Neuronal stem cell (in vitro differentiated cells): ENCODE results near the gene DISP1. TPM values are rescaled to one million over a fixed set of nuclear protein-coding genes. Genes with fewer than 3 reads are reported as not detected.

Experiments used
- DNase-seq: peaks from one replicate; pipeline ENCODE4 v3.0.0-alpha.2; 2013; ENCODE audit warnings: low spot score
- H2AFZ ChIP-seq: one replicate; pipeline ENCODE4 v1.6.1; 2013; ENCODE audit warnings: mild to moderate bottlenecking, low read length, inconsistent platforms
- H2AK5ac ChIP-seq: 2 replicates; pipeline ENCODE4 v1.6.1; 2013; ENCODE audit warnings: low read depth, mild to moderate bottlenecking, inconsistent platforms, low read length, moderate library complexity, mixed read lengths
- H2BK120ac ChIP-seq: 2 replicates; pipeline ENCODE4 v1.6.1; 2013; ENCODE audit warnings: low read depth, mild to moderate bottlenecking, inconsistent platforms, low read length, moderate library complexity, mixed read lengths
- H2BK12ac ChIP-seq: one replicate; pipeline ENCODE4 v1.6.1; 2013; ENCODE audit warnings: low read length, inconsistent platforms
- H2BK15ac ChIP-seq: 2 replicates; pipeline ENCODE4 v1.6.1; 2013; ENCODE audit warnings: mild to moderate bottlenecking, low read length, inconsistent platforms, mixed read lengths
- H2BK5ac ChIP-seq: one replicate; pipeline ENCODE4 v1.6.1; 2013; ENCODE audit warnings: inconsistent platforms, mild to moderate bottlenecking, low read length, moderate library complexity
- H3K14ac ChIP-seq: one replicate; pipeline ENCODE4 v1.6.1; 2013; ENCODE audit warnings: low read length, inconsistent platforms
- H3K18ac ChIP-seq: 2 replicates; pipeline ENCODE4 v1.6.1; 2013; ENCODE audit warnings: low read length, inconsistent platforms
- H3K23ac ChIP-seq: 2 replicates; pipeline ENCODE4 v1.6.1; 2013; ENCODE audit warnings: low read depth, mild to moderate bottlenecking, mixed read lengths, low read length, inconsistent platforms; ENCODE audit not compliant: poor library complexity
- H3K27ac ChIP-seq: replicated peaks from 3 replicates; pipeline ENCODE4 v1.5.1; 2013; ENCODE audit warnings: low read length, inconsistent platforms
- H3K27me3 ChIP-seq, 3 experiments: 2 replicates each; pipeline ENCODE4 v1.6.1; 2013; ENCODE audit warnings: low read length in 3 of 3, mild to moderate bottlenecking in 2 of 3, inconsistent platforms in 1 of 3, low read depth in 1 of 3, mixed read lengths in 1 of 3, moderate library complexity in 1 of 3; ENCODE audit not compliant: control insufficient read depth in 3 of 3, insufficient read depth in 3 of 3
- H3K36me3 ChIP-seq, 2 donors: replicated peaks in 1 of 2; 2 replicates each; pipeline ENCODE4 v1.6.1; 2013; ENCODE audit warnings: low read length in 2 of 2; ENCODE audit not compliant: control insufficient read depth in 2 of 2, insufficient read depth in 2 of 2
- H3K4ac ChIP-seq: 2 replicates; pipeline ENCODE4 v1.6.1; 2013; ENCODE audit warnings: inconsistent platforms, mild to moderate bottlenecking, low read length, moderate library complexity
- H3K4me1 ChIP-seq, 2 donors: 1 replicate in 1 of 2; 2 replicates in 1 of 2; pipeline ENCODE4 v1.6.1; 2013; ENCODE audit warnings: low read length in 2 of 2, low read depth in 1 of 2; ENCODE audit not compliant: control insufficient read depth in 2 of 2, insufficient read depth in 1 of 2
- H3K4me2 ChIP-seq: one replicate; pipeline ENCODE4 v1.6.1; 2013; ENCODE audit warnings: mild to moderate bottlenecking, low read length, inconsistent platforms; ENCODE audit not compliant: insufficient read depth, poor library complexity, severe bottlenecking
- H3K4me3 ChIP-seq, 2 donors: 2 replicates each; pipeline ENCODE4 v1.5.1; 2013; ENCODE audit warnings: low read length in 2 of 2, mild to moderate bottlenecking in 2 of 2, inconsistent platforms in 1 of 2, moderate library complexity in 1 of 2
- H3K79me1 ChIP-seq: one replicate; pipeline ENCODE4 v1.6.1; 2013; ENCODE audit warnings: low read depth, mild to moderate bottlenecking, inconsistent platforms, low read length, moderate library complexity
- H3K9ac ChIP-seq: one replicate; pipeline ENCODE4 v1.6.1; 2013; ENCODE audit warnings: mild to moderate bottlenecking, low read depth, low read length, inconsistent platforms; ENCODE audit not compliant: poor library complexity
- H3K9me3 ChIP-seq, 2 donors: replicated peaks in 1 of 2; 2 replicates each; pipeline versions ENCODE3 to v1.6.1; 2013; ENCODE audit warnings: low read length in 2 of 2, mild to moderate bottlenecking in 2 of 2, inconsistent platforms in 1 of 2, low read depth in 1 of 2, mixed read lengths in 1 of 2, moderate library complexity in 1 of 2; ENCODE audit not compliant: control insufficient read depth in 2 of 2, insufficient read depth in 1 of 2
- H4K8ac ChIP-seq: one replicate; pipeline ENCODE4 v1.6.1; 2013; ENCODE audit warnings: low read depth, mild to moderate bottlenecking, inconsistent platforms, low read length, moderate library complexity
- H4K91ac ChIP-seq: one replicate; pipeline ENCODE4 v1.6.1; 2013; ENCODE audit warnings: low read length, low read depth, mild to moderate bottlenecking, inconsistent platforms; ENCODE audit not compliant: poor library complexity
- WGBS, 2 donors: extraction: QIAGEN DNeasy Blood & Tissue Kit; methylation state at CpG; one replicate each; pipeline ENCODE4 v1.1.7; 2013; ENCODE audit warnings: missing lambda C conversion rate in 2 of 2, mixed read lengths in 1 of 2; ENCODE audit not compliant: insufficient read length in 2 of 2, insufficient replicate concordance in 1 of 2; ENCODE audit errors: extremely low coverage in 2 of 2; 5-methylcytosine and 5-hydroxymethylcytosine counted together
- polyA plus RNA-seq, 2 experiments: library from polyadenylated mRNA; stranded (reverse); fragments of 200-250 nt; gene quantifications; one replicate each; pipeline ENCODE4 v1.2.3, GENCODE V29; 2013

Gene DISP1, protein sequence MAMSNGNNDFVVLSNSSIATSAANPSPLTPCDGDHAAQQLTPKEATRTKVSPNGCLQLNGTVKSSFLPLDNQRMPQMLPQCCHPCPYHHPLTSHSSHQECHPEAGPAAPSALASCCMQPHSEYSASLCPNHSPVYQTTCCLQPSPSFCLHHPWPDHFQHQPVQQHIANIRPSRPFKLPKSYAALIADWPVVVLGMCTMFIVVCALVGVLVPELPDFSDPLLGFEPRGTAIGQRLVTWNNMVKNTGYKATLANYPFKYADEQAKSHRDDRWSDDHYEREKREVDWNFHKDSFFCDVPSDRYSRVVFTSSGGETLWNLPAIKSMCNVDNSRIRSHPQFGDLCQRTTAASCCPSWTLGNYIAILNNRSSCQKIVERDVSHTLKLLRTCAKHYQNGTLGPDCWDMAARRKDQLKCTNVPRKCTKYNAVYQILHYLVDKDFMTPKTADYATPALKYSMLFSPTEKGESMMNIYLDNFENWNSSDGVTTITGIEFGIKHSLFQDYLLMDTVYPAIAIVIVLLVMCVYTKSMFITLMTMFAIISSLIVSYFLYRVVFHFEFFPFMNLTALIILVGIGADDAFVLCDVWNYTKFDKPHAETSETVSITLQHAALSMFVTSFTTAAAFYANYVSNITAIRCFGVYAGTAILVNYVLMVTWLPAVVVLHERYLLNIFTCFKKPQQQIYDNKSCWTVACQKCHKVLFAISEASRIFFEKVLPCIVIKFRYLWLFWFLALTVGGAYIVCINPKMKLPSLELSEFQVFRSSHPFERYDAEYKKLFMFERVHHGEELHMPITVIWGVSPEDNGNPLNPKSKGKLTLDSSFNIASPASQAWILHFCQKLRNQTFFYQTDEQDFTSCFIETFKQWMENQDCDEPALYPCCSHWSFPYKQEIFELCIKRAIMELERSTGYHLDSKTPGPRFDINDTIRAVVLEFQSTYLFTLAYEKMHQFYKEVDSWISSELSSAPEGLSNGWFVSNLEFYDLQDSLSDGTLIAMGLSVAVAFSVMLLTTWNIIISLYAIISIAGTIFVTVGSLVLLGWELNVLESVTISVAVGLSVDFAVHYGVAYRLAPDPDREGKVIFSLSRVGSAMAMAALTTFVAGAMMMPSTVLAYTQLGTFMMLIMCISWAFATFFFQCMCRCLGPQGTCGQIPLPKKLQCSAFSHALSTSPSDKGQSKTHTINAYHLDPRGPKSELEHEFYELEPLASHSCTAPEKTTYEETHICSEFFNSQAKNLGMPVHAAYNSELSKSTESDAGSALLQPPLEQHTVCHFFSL (N-terminal part only)
- polyA plus RNA-seq (2013, experiment 1 of 2) = 5.9 TPM
- 6.2 TPM for polyA plus RNA-seq (2013, experiment 2 of 2)

DNA sequence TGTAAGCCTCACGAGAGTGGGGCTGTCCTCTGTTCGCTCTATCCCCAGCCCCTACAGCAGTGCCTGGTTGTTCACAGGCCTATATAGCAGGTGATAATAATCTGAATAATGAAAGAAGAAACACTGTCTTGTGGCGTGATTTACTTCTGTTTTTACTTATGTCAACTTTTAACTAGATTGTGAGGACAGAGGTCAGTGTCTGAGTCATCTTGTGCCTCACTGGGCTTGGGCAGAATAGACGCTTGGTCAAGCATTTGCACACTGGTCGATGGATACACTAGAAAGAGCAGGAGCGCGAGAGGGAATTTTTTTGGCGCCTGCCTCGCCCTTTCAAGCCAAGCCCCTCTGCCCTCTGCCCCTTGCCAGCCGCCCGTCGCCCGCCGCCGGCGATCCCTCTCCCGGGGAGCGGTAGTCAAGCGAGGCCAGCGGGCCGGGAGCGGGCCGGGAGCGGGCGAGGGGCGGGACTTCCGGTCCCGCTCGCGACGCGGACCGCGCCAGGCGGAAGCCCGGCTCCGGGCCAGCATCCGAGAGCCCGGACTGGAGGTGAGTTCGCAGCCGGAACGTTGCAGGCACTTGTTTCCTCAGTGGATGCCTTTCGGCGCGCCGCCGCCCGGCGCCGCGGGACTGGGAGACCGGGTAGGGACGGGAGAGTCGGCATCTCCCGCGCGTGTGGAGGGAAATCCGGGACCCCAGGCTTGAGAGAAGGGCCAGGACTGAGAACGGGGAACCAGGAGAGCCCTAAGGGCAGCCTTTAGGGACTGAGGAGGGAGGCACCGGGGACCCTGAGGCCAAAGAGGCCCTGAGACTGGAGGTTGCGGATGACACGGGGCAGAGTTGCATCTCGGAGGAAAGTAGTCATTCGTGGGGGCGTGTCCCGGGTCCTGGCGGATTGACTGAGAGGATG lies at the start of gene DISP1:
DISP1 (plus strand) TSS at position 504 of the 904 bp plus-strand sequence. CDS start 127,785 bp downstream, outside the sequence.
- H3K18ac ChIP-seq = peak within 1 kb of the TSS; percentile 88
- no peak within 1 kb of the TSS for H3K14ac ChIP-seq
- H2AK5ac ChIP-seq = no peak within 1 kb of the TSS
- no peaks in the 10 kb centered on the region for H3K79me1 ChIP-seq
- peak within 1 kb of the TSS; percentile 99 for H2AFZ ChIP-seq
- no peaks in the 10 kb centered on the region for H3K9me3 ChIP-seq
- H2BK12ac ChIP-seq = no peak within 1 kb of the TSS
- H4K91ac ChIP-seq = no peak within 1 kb of the TSS
- no peak within 1 kb of the TSS for H4K8ac ChIP-seq
- WGBS, 2 donors = no CpG with 5 or more reads among the region's 67 CpGs
- H2BK15ac ChIP-seq = no peak within 1 kb of the TSS
- peak within 1 kb of the TSS; percentile 86 for H3K9ac ChIP-seq
- H3K4me1 ChIP-seq = peaks cover 0 to 5% of the 10 kb centered on the region in 2 donors
- no peak within 1 kb of the TSS for H3K4ac ChIP-seq
- no peaks in the 10 kb centered on the region for H3K27me3 ChIP-seq
- H3K36me3 ChIP-seq = no peaks in the 10 kb centered on the region
- DNase-seq = peak; percentile 71
- H3K4me3 ChIP-seq = peak within 1 kb of the TSS; percentile 87 to 94
- peak within 1 kb of the TSS; percentile 87 for H3K27ac ChIP-seq
- peak within 1 kb of the TSS; percentile 54 for H3K4me2 ChIP-seq
- H2BK5ac ChIP-seq = no peak within 1 kb of the TSS
- H2BK120ac ChIP-seq = peak within 1 kb of the TSS; percentile 12
- H3K23ac ChIP-seq = no peak within 1 kb of the TSS

DNA sequence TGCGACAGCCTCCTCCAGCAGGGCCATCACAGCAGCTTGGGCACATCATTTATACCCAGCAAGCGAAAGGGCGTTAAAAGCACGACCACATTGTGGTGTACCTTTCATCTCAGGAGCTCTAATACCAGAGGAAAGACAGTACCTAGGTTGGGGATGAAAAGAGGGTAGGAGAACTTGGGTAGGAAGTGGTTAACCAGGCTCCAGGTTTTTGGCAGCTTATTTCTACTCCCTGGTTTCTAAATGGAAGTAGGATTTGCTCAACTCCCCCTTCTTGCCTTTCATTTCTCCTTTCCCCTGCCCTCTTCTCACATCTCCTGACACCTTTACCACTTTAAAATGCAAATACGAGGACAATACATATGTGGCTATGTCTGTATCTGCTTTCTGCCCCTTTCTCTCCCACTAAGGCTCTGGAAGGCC lies 47.7 kb upstream of the DISP1 start:
- Histone ChIP-seq H3K27ac (no peak overlapping the region), H3K18ac (no peak overlapping the region), H4K91ac (no peak overlapping the region), H3K36me3 (no peaks in the 10 kb centered on the region), H2BK120ac (no peak overlapping the region), H3K9me3 (peaks cover 0 to 5% of the 10 kb centered on the region in 2 donors), H3K4me2 (no peak overlapping the region), H3K23ac (no peak overlapping the region), H2BK15ac (no peak overlapping the region), H3K4me3 (no peak overlapping the region), H2BK5ac (no peak overlapping the region), H3K9ac (no peak overlapping the region), H3K79me1 (no peaks in the 10 kb centered on the region), H3K27me3 (no peaks in the 10 kb centered on the region), H3K14ac (no peak overlapping the region), H4K8ac (no peak overlapping the region), H2BK12ac (no peak overlapping the region), H2AK5ac (no peak overlapping the region), H3K4ac (no peak overlapping the region), H3K4me1 (no peaks in the 10 kb centered on the region), H2AFZ (no peak overlapping the region)
- no CpG with 5 or more reads among the region's 5 CpGs for WGBS, 2 donors
- DNase-seq = no peak

DNA sequence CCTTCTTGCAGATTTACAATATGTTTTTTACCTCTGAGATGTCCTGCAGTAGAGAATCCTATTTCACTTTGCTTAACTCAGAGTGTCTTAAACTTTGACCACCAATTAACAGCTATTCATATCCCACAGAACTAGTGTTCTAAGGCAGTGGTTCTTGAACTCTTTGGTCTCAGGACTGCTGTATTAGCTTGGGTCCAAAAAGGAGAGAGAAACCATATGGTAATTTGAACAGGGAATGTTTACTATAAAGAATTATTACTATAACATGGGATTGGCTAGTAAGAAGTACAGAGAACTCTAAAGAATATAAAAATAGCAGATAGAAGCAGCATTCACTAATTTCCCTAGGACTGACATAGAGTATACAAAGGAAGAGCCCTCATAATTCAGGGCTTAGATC lies 46.2 kb upstream of the DISP1 start:
- H3K36me3 ChIP-seq = no peaks in the 10 kb centered on the region

More for the DNA sequence above, 46.2 kb upstream of the DISP1 start:
- H3K27ac ChIP-seq = no peak overlapping the region
- no peak overlapping the region for H2BK15ac ChIP-seq
- H3K4me3 ChIP-seq = no peak overlapping the region
- H2BK120ac ChIP-seq = no peak overlapping the region
- H3K23ac ChIP-seq = no peak overlapping the region
- H4K91ac ChIP-seq = no peak overlapping the region
- no peak overlapping the region for H3K9ac ChIP-seq
- no peak overlapping the region for H4K8ac ChIP-seq
- no peak overlapping the region for H3K14ac ChIP-seq
- no peak overlapping the region for H2AFZ ChIP-seq
- H3K9me3 ChIP-seq = peaks cover 0 to 5% of the 10 kb centered on the region in 2 donors
- H2BK12ac ChIP-seq = no peak overlapping the region
- no peak overlapping the region for H2AK5ac ChIP-seq
- H3K27me3 ChIP-seq = no peaks in the 10 kb centered on the region
- no peaks in the 10 kb centered on the region for H3K4me1 ChIP-seq
- no peaks in the 10 kb centered on the region for H3K79me1 ChIP-seq
- H2BK5ac ChIP-seq = no peak overlapping the region
- no peak overlapping the region for H3K4me2 ChIP-seq
- DNase-seq = no peak
- no peak overlapping the region for H3K4ac ChIP-seq
- H3K18ac ChIP-seq = no peak overlapping the region
